IMR-90 (cell line): ENCODE data around the gene SUSD1. TPM values are rescaled to one million over a fixed set of nuclear protein-coding genes. Genes with fewer than 3 reads are reported as not detected.

Source experiments
- ATAC-seq: fragments of 200-7000 bp; cut with Tn5 transposase; 2 replicates; pipeline ENCODE4 v1.9.1; 2020; ENCODE audit warnings: low read depth, mild to moderate bottlenecking, moderate library complexity
- BruUV-seq: library from RNA; stranded (reverse); fragments of 400-500 nt; replicated peaks from 2 replicates; lab custom pipeline; 2021; lab: Mats Ljungman, UMichigan
- CTCF ChIA-PET: fragments of 300-600 bp; formaldehyde crosslinking; extraction: SDS; loops from one replicate; lab custom pipeline; 2021; ENCODE audit warnings: antibody characterized with exemption; lab: Yijun Ruan, JAX
- POLR2A ChIA-PET: fragments of 300-600 bp; sonication (Branson Sonifier 250); formaldehyde crosslinking; loops from one replicate; lab custom pipeline; 2022; ENCODE audit warnings: antibody characterized with exemption; ENCODE audit not compliant: unreplicated experiment; lab: Charles Lee
- DNase-seq: peaks from one replicate; pipeline ENCODE4 v3.0.0; 2013
- H2AFZ ChIP-seq: replicated peaks from 2 replicates; pipeline ENCODE3; 2013; ENCODE audit warnings: low read length, mild to moderate bottlenecking; ENCODE audit not compliant: poor library complexity
- H2AK5ac ChIP-seq: 2 replicates; pipeline ENCODE4 v1.6.1; 2013; ENCODE audit warnings: low read depth, low read length, inconsistent platforms
- H2AK9ac ChIP-seq: replicated peaks from 2 replicates; pipeline ENCODE3; 2013; ENCODE audit warnings: mild to moderate bottlenecking, low read depth, low read length, moderate library complexity; ENCODE audit not compliant: poor library complexity
- H2BK120ac ChIP-seq: 2 replicates; pipeline ENCODE4 v1.6.1; 2013; ENCODE audit warnings: low read depth, low read length, inconsistent platforms
- H2BK15ac ChIP-seq: 3 replicates; pipeline ENCODE4 v1.6.1; 2013; ENCODE audit warnings: low read depth, low read length, inconsistent platforms
- H2BK20ac ChIP-seq: 2 replicates; pipeline ENCODE4 v1.6.1; 2013; ENCODE audit warnings: low read depth, mild to moderate bottlenecking, inconsistent platforms, low read length, moderate library complexity
- H2BK5ac ChIP-seq: 2 replicates; pipeline ENCODE4 v1.6.1; 2013; ENCODE audit warnings: mild to moderate bottlenecking, low read depth, low read length, inconsistent platforms; ENCODE audit not compliant: poor library complexity, severe bottlenecking
- H3K14ac ChIP-seq: replicated peaks from 2 replicates; pipeline ENCODE4 v1.6.1; 2013; ENCODE audit warnings: low read depth, low read length, inconsistent platforms
- H3K18ac ChIP-seq: 2 replicates; pipeline ENCODE4 v1.6.1; 2013; ENCODE audit warnings: low read depth, low read length, control low read depth
- H3K23ac ChIP-seq: 2 replicates; pipeline ENCODE4 v1.6.1; 2013; ENCODE audit warnings: low read depth, low read length, inconsistent platforms
- H3K27ac ChIP-seq: 2 replicates; pipeline ENCODE4 v1.5.1; 2013; ENCODE audit warnings: mild to moderate bottlenecking, control low read depth, low read length; ENCODE audit not compliant: insufficient read depth
- H3K27me3 ChIP-seq: 2 replicates; pipeline ENCODE4 v1.6.1; 2013; ENCODE audit warnings: low read length; ENCODE audit not compliant: control insufficient read depth, insufficient read depth
- H3K36me3 ChIP-seq: 2 replicates; pipeline ENCODE4 v1.6.1; 2013; ENCODE audit warnings: low read length, mixed read lengths; ENCODE audit not compliant: control insufficient read depth, insufficient read depth
- H3K4ac ChIP-seq: 2 replicates; pipeline ENCODE4 v1.6.1; 2013; ENCODE audit warnings: low read depth, low read length, inconsistent platforms
- H3K4me1 ChIP-seq: 2 replicates; pipeline ENCODE4 v1.6.1; 2013; ENCODE audit warnings: low read length, mixed read lengths; ENCODE audit not compliant: control insufficient read depth, insufficient read depth
- H3K4me2 ChIP-seq: 2 replicates; pipeline ENCODE4 v1.6.1; 2013; ENCODE audit warnings: low read depth, mild to moderate bottlenecking, control low read depth, low read length, moderate library complexity
- H3K4me3 ChIP-seq: 2 replicates; pipeline ENCODE4 v1.5.1; 2013; ENCODE audit warnings: low read depth, mild to moderate bottlenecking, control low read depth, low read length, moderate library complexity; ENCODE audit not compliant: insufficient read depth
- H3K56ac ChIP-seq: 2 replicates; pipeline ENCODE4 v1.6.1; 2013; ENCODE audit warnings: low read length, inconsistent platforms; ENCODE audit not compliant: insufficient read depth; ENCODE audit errors: extremely low read depth
- H3K79me1 ChIP-seq, 2 experiments: 2 replicates each; pipeline ENCODE4 v1.6.1; 2013; ENCODE audit warnings: low read length in 2 of 2, inconsistent platforms in 1 of 2, low read depth in 1 of 2
- H3K9ac ChIP-seq: 2 replicates; pipeline ENCODE4 v1.6.1; 2013; ENCODE audit warnings: low read depth, low read length, control low read depth
- H3K9me1 ChIP-seq: 2 replicates; pipeline ENCODE4 v1.6.1; 2013; ENCODE audit warnings: low read length, inconsistent platforms; ENCODE audit not compliant: insufficient read depth
- H3K9me3 ChIP-seq: 2 replicates; pipeline ENCODE4 v1.6.1; 2013; ENCODE audit warnings: low read length; ENCODE audit not compliant: control insufficient read depth, insufficient read depth
- H4K20me1 ChIP-seq: 2 replicates; pipeline ENCODE4 v1.6.1; 2013; ENCODE audit warnings: low read length, inconsistent platforms; ENCODE audit not compliant: insufficient read depth
- H4K5ac ChIP-seq: 2 replicates; pipeline ENCODE4 v1.6.1; 2013; ENCODE audit warnings: mild to moderate bottlenecking, low read depth, low read length, control low read depth
- H4K8ac ChIP-seq, 2 experiments: 2 replicates each; pipeline ENCODE4 v1.6.1; 2013; ENCODE audit warnings: low read depth in 2 of 2, low read length in 2 of 2, control low read depth in 1 of 2, inconsistent platforms in 1 of 2
- H4K91ac ChIP-seq: 2 replicates; pipeline ENCODE4 v1.6.1; 2013; ENCODE audit warnings: low read depth, low read length, inconsistent platforms; ENCODE audit not compliant: insufficient read depth
- BHLHE40 ChIP-seq: fragments of 150-350 bp; IDR thresholded peaks from 2 replicates; pipeline ENCODE4 v1.6.1; 2016; ENCODE audit warnings: mild to moderate bottlenecking, low read depth, low read length
- CEBPB ChIP-seq: IDR thresholded peaks from 2 replicates; pipeline ENCODE4 v1.6.1; 2012; ENCODE audit warnings: low read depth, low read length, improper control_type of control experiment
- CHD1 ChIP-seq: IDR thresholded peaks from 2 replicates; pipeline ENCODE4 v1.6.1; 2012; ENCODE audit warnings: low read depth, low read length, improper control_type of control experiment
- FOS ChIP-seq: fragments of 150-350 bp; IDR thresholded peaks from 2 replicates; pipeline ENCODE4 v1.6.1; 2016; ENCODE audit warnings: low read depth, low read length
- MAFK ChIP-seq: IDR thresholded peaks from 2 replicates; pipeline ENCODE4 v1.6.1; 2012; ENCODE audit warnings: low read depth, low read length, improper control_type of control experiment
- MAZ ChIP-seq: IDR thresholded peaks from 2 replicates; pipeline ENCODE4 v1.6.1; 2012; ENCODE audit warnings: low read depth, mild to moderate bottlenecking, low read length, improper control_type of control experiment, moderate library complexity, borderline replicate concordance
- NFE2L2 ChIP-seq: fragments of 150-350 bp; IDR thresholded peaks from 2 replicates; pipeline ENCODE4 v1.6.1; 2016; ENCODE audit warnings: low read depth, mild to moderate bottlenecking, low read length
- POLR2A ChIP-seq: IDR thresholded peaks from 2 replicates; pipeline ENCODE4 v1.6.1; 2012; ENCODE audit warnings: mild to moderate bottlenecking, low read depth, low read length
- RAD21 ChIP-seq: IDR thresholded peaks from 2 replicates; pipeline ENCODE4 v1.6.1; 2012; ENCODE audit warnings: low read length, improper control_type of control experiment
- RCOR1 ChIP-seq: IDR thresholded peaks from 2 replicates; pipeline ENCODE4 v1.6.1; 2012; ENCODE audit warnings: mild to moderate bottlenecking, low read length, improper control_type of control experiment; ENCODE audit not compliant: insufficient replicate concordance
- RFX5 ChIP-seq: IDR thresholded peaks from 2 replicates; pipeline ENCODE4 v1.8.0; 2012; ENCODE audit warnings: low read depth, mild to moderate bottlenecking, low read length, moderate library complexity
- SMC3 ChIP-seq: fragments of 150-350 bp; IDR thresholded peaks from 2 replicates; pipeline ENCODE4 v1.6.1; 2016; ENCODE audit warnings: low read depth, mild to moderate bottlenecking, antibody characterized with exemption, low read length, moderate library complexity
- WGBS, 2 experiments: methylation state at CpG; one replicate each; pipeline versions ENCODE4 v1.1.5 to v1.1.7; 2013; ENCODE audit warnings: missing lambda C conversion rate in 2 of 2; ENCODE audit not compliant: insufficient read length in 1 of 2; ENCODE audit errors: extremely low coverage in 2 of 2; 5-methylcytosine and 5-hydroxymethylcytosine counted together
- dilution Hi-C: fragments of 300-500 bp; cut with HindIII; formaldehyde crosslinking; loops from one replicate; pipeline ENCODE4 v1.14.3; 2018; ENCODE audit warnings: low sequenced_read_pairs; ENCODE audit not compliant: unreplicated experiment
- in situ Hi-C: fragments of 300-500 bp; cut with MboI; formaldehyde crosslinking; loops from 3 replicates; pipeline ENCODE4 v1.14.3; 2019; ENCODE audit warnings: low sequenced_read_pairs, inconsistent platforms, mixed read lengths
- intact Hi-C: fragments of 100-400 bp; cut with micrococcal nuclease; formaldehyde crosslinking; loops from 2 replicates; pipeline ENCODE4 v1.10.0; 2022
- polyA plus RNA-seq, 3 experiments: library from polyadenylated mRNA; depleted of rRNA; stranded (reverse); fragments of >200 nt; gene quantifications; 2 replicates each; pipeline ENCODE4 v1.2.3, GENCODE V29; 2012; ENCODE audit warnings: low replicate concordance in 1 of 3
- total RNA-seq: library from RNA; depleted of rRNA; stranded (reverse); fragments of >200 nt; gene quantifications from 2 replicates; pipeline ENCODE4 v1.2.3, GENCODE V29; 2012
- TF ChIP-seq, protein P1 (sequence below): fragments of 150-350 bp; IDR thresholded peaks from 2 replicates; pipeline ENCODE4 v1.6.1; 2017; ENCODE audit warnings: mild to moderate bottlenecking, antibody characterized with exemption, low read length, low read depth
- TF ChIP-seq, protein P2 (sequence below): fragments of 150-350 bp; IDR thresholded peaks from 2 replicates; pipeline ENCODE4 v1.6.1; 2016; ENCODE audit warnings: low read depth, mild to moderate bottlenecking, low read length, moderate library complexity, borderline replicate concordance

SUSD1 gene
- total and polyA plus RNA-seq, 2 of the 4 experiments (the other 2 are of a cell fraction) = 4.0 to 4.7 TPM

DNA sequence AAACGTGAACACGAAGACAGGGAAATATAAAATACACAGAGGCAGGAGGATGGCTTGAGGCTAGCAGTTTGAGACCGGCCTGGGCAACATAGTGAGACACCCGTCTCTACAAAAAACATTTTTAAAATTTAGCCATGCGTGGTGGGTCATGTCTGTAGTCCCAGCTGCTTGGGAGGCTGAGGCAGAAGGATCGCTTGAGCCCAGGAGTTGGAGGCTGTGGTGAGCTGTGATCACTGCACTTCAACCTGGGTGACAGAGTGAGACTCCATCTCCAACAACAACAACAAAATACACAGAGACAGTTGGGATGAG lies 55.1 kb downstream of the SUSD1 start:
- dilution Hi-C loops (no loop called here), intact Hi-C loops (no loop called here), in situ Hi-C loops (no loop called here)
- Histone ChIP-seq H3K4me1 (0 out of 2 replicates have a peak, but pooled peaks cover 2% of the 10 kb centered on the region), H3K27me3 (no peaks in the 10 kb centered on the region), H2AFZ (no peak overlapping the region), H3K9me3 (no peaks in the 10 kb centered on the region), H2AK9ac (no peak overlapping the region), H2AK5ac (no peak overlapping the region), H3K79me1 (no peaks in the 10 kb centered on the region), H2BK15ac (no peak overlapping the region), H3K56ac (no peak overlapping the region), H3K23ac (no peak overlapping the region), H3K4me2 (no peak overlapping the region), H3K9me1 (no peaks in the 10 kb centered on the region; the same call in 1 of the 2 replicates), H4K20me1 (no peaks in the 10 kb centered on the region), H3K4ac (no peak overlapping the region), H3K4me3 (no peak overlapping the region), H2BK120ac (no peak overlapping the region), H3K14ac (no peak overlapping the region), H3K27ac (no peak overlapping the region), H2BK5ac (no peak overlapping the region), H4K91ac (no peak overlapping the region), H3K9ac (no peak overlapping the region), H3K36me3 (no peaks in the 10 kb centered on the region), H4K8ac (no peak overlapping the region), H2BK20ac (no peak overlapping the region), H4K5ac (no peak overlapping the region), H3K18ac (no peak overlapping the region)
- CTCF ChIA-PET = interaction anchor here (0.5 kb wide), 1 partner anchor 60 kb away, joined by 4 read pairs; no protein-coding TSS in a partner anchor
- TF ChIP-seq MAZ (no peak), RCOR1 (no peak), POLR2A (no peak), CEBPB (no peak), BHLHE40 (no peak), SMC3 (no peak), RAD21 (no peak), RFX5 (no peak), NFE2L2 (no peak), MAFK (no peak), CHD1 (no peak), FOS (no peak)
- TF ChIP-seq, protein P1, sequence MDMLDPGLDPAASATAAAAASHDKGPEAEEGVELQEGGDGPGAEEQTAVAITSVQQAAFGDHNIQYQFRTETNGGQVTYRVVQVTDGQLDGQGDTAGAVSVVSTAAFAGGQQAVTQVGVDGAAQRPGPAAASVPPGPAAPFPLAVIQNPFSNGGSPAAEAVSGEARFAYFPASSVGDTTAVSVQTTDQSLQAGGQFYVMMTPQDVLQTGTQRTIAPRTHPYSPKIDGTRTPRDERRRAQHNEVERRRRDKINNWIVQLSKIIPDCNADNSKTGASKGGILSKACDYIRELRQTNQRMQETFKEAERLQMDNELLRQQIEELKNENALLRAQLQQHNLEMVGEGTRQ = no peak
- TF ChIP-seq, protein P2, sequence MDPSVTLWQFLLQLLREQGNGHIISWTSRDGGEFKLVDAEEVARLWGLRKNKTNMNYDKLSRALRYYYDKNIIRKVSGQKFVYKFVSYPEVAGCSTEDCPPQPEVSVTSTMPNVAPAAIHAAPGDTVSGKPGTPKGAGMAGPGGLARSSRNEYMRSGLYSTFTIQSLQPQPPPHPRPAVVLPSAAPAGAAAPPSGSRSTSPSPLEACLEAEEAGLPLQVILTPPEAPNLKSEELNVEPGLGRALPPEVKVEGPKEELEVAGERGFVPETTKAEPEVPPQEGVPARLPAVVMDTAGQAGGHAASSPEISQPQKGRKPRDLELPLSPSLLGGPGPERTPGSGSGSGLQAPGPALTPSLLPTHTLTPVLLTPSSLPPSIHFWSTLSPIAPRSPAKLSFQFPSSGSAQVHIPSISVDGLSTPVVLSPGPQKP = no peak
- POLR2A ChIA-PET = no interaction called here
- BruUV-seq = no TSS peak
- DNase-seq (no peak), ATAC-seq (no peak)
- WGBS, 2 experiments = no CpG with 5 or more reads among the region's 6 CpGs
